PC-3 (cell line): ENCODE results near the gene TP63. TPM values are rescaled to one million over a fixed set of nuclear protein-coding genes. Genes with fewer than 3 reads are reported as not detected.

Experiments used
- ATAC-seq: fragments of 200-7000 bp; cut with Tn5 transposase; 2 replicates; pipeline ENCODE4 v1.9.1; 2020; ENCODE audit warnings: mild to moderate bottlenecking, moderate library complexity
- BruUV-seq: library from RNA; stranded (reverse); fragments of 400-500 nt; replicated peaks from 2 replicates; lab custom pipeline; 2021; lab: Mats Ljungman, UMichigan
- CTCF ChIA-PET: fragments of 300-600 bp; sonication (Branson Sonifier 250); formaldehyde crosslinking; loops from one replicate; lab custom pipeline; 2022; ENCODE audit warnings: antibody characterized with exemption; lab: Charles Lee
- POLR2A ChIA-PET: fragments of 300-600 bp; sonication (Branson Sonifier 250); formaldehyde crosslinking; loops from one replicate; lab custom pipeline; 2022; ENCODE audit warnings: antibody characterized with exemption; ENCODE audit not compliant: unreplicated experiment; lab: Charles Lee
- DNase-seq: peaks from one replicate; pipeline ENCODE4 v3.0.0-alpha.2; 2015
- H2AFZ ChIP-seq: fragments of 300-600 bp; sonication (generic); 2 replicates; pipeline ENCODE4 v1.6.0; 2016; ENCODE audit warnings: antibody characterized with exemption, low read length
- H3F3A ChIP-seq: fragments of 300-600 bp; sonication (generic); one replicate; pipeline ENCODE4 v1.6.0; 2017; ENCODE audit warnings: antibody characterized with exemption, low read length, control low read depth, mild to moderate bottlenecking; ENCODE audit not compliant: unreplicated experiment
- H3K27ac ChIP-seq: fragments of 300-600 bp; sonication (generic); 2 replicates; pipeline ENCODE4 v1.5.1; 2016; ENCODE audit warnings: mild to moderate bottlenecking, low read length
- H3K27me3 ChIP-seq: fragments of 300-600 bp; sonication (generic); 2 replicates; pipeline ENCODE4 v1.6.1; 2016; ENCODE audit warnings: low read length, mixed read lengths
- H3K36me3 ChIP-seq: fragments of 300-600 bp; sonication (generic); 2 replicates; pipeline ENCODE4 v1.6.1; 2016; ENCODE audit warnings: low read depth, mixed run types, low read length, mixed read lengths
- H3K4me1 ChIP-seq: fragments of 300-600 bp; sonication (generic); 2 replicates; pipeline ENCODE4 v1.5.1; 2016; ENCODE audit warnings: low read length; ENCODE audit not compliant: insufficient read depth
- H3K4me2 ChIP-seq: fragments of 300-600 bp; sonication (generic); 2 replicates; pipeline ENCODE4 v1.6.0; 2016; ENCODE audit warnings: low read length
- H3K4me3 ChIP-seq: fragments of 300-600 bp; sonication (generic); 2 replicates; pipeline ENCODE4 v1.5.1; 2016; ENCODE audit warnings: mild to moderate bottlenecking, low read length, mixed read lengths
- H3K79me2 ChIP-seq: fragments of 300-600 bp; sonication (generic); 2 replicates; pipeline ENCODE4 v1.6.1; 2017; ENCODE audit warnings: low read length, mixed read lengths
- H3K9ac ChIP-seq: fragments of 300-600 bp; sonication (generic); 2 replicates; pipeline ENCODE4 v1.6.0; 2016; ENCODE audit warnings: mild to moderate bottlenecking, low read length
- H3K9me2 ChIP-seq: fragments of 300-600 bp; sonication (generic); replicated peaks from 2 replicates; pipeline ENCODE4 v1.6.1; 2016; ENCODE audit warnings: mixed run types, low read length, mixed read lengths
- H3K9me3 ChIP-seq: fragments of 300-600 bp; sonication (generic); 2 replicates; pipeline ENCODE4 v1.6.1; 2016; ENCODE audit warnings: low read length, mixed read lengths
- H4K20me1 ChIP-seq: fragments of 300-600 bp; sonication (generic); 2 replicates; pipeline ENCODE4 v1.6.1; 2016; ENCODE audit warnings: low read length, mixed read lengths
- CTCF ChIP-seq: fragments of 300-600 bp; sonication (generic); conservative IDR thresholded peaks from 2 replicates; pipeline ENCODE4 v1.5.1; 2017; ENCODE audit warnings: antibody characterized with exemption, low read depth, mild to moderate bottlenecking, low read length
- EZH2 ChIP-seq: fragments of 300-600 bp; sonication (generic); IDR thresholded peaks from one replicate; pipeline ENCODE4 v1.6.1; 2017; ENCODE audit warnings: antibody characterized with exemption, mild to moderate bottlenecking, low read length; ENCODE audit not compliant: unreplicated experiment
- EZH2phosphoT487 ChIP-seq: fragments of 300-600 bp; sonication (generic); IDR thresholded peaks from 2 replicates; pipeline ENCODE4 v1.6.1; 2018; ENCODE audit warnings: mild to moderate bottlenecking, antibody characterized with exemption, low read length, borderline replicate concordance
- intact Hi-C: fragments of 100-400 bp; cut with micrococcal nuclease; formaldehyde crosslinking; loops from 2 replicates; pipeline ENCODE4 v1.9.0; 2023
- total RNA-seq: library from RNA; depleted of rRNA; stranded (reverse); fragments of >200 nt; gene quantifications from 2 replicates; pipeline ENCODE4 v1.2.3, GENCODE V29; 2014

Gene TP63
- total RNA-seq, 1 experiment from 2014 or later = 0.29 TPM

- Histone ChIP-seq H3K9me3 (no peaks in the 10 kb centered on the region), H3K4me3 (no peak overlapping the region), H3K9me2 (no peaks in the 10 kb centered on the region), H3K4me2 (no peak overlapping the region), H3F3A (no peaks in the 10 kb centered on the region), H3K79me2 (no peaks in the 10 kb centered on the region), H3K27me3 (no peaks in the 10 kb centered on the region), H3K4me1 (no peaks in the 10 kb centered on the region), H2AFZ (no peak overlapping the region), H3K27ac (no peak overlapping the region), H3K36me3 (no peaks in the 10 kb centered on the region), H4K20me1 (no peaks in the 10 kb centered on the region), H3K9ac (no peak overlapping the region)
- intact Hi-C loops = no loop called here
- TF ChIP-seq EZH2phosphoT487 (no peak), EZH2 (no peak), CTCF (no peak)
- no TSS peak for BruUV-seq
- no peak for ATAC-seq
- DNase-seq = no peak
- CTCF ChIA-PET = no interaction called here
- POLR2A ChIA-PET = no interaction called here
These were observed 32.5 kb upstream of the TP63 start for GRCh38 chr3:189598530-189599225.

- TF ChIP-seq EZH2 (no peak), CTCF (no peak), EZH2phosphoT487 (no peak)
These were observed 28.7 kb upstream of the TP63 start for GRCh38 chr3:189602471-189602870.

GRCh38 chr3:189605717-189606116 is 25.5 kb upstream of the TP63 start:
- Histone ChIP-seq H3K27me3 (no peaks in the 10 kb centered on the region), H3K27ac (no peak overlapping the region), H3K36me3 (no peaks in the 10 kb centered on the region), H3K4me3 (no peak overlapping the region), H3K4me1 (no peaks in the 10 kb centered on the region), H3F3A (no peaks in the 10 kb centered on the region), H4K20me1 (no peaks in the 10 kb centered on the region), H3K9ac (no peak overlapping the region), H3K79me2 (no peaks in the 10 kb centered on the region), H2AFZ (no peak overlapping the region), H3K9me2 (no peaks in the 10 kb centered on the region), H3K4me2 (no peak overlapping the region), H3K9me3 (no peaks in the 10 kb centered on the region)
- TF ChIP-seq EZH2 (no peak), EZH2phosphoT487 (no peak), CTCF (no peak)
- ChIA-PET POLR2A (no interaction called here), CTCF (no interaction called here)
- ATAC-seq (no peak), DNase-seq (no peak)
- intact Hi-C loops = no loop called here
- no TSS peak for BruUV-seq

More at GRCh38 chr3:189602471-189602870, 28.7 kb upstream of the TP63 start:
- intact Hi-C loops = no loop called here
- no peaks in the 10 kb centered on the region for H3K27me3 ChIP-seq
- no peak overlapping the region for H3K27ac ChIP-seq
- DNase-seq = no peak
- no peak overlapping the region for H2AFZ ChIP-seq
- H3K9me2 ChIP-seq = no peaks in the 10 kb centered on the region
- no peak overlapping the region for H3K4me3 ChIP-seq
- H3K79me2 ChIP-seq = no peaks in the 10 kb centered on the region
- H3F3A ChIP-seq = no peaks in the 10 kb centered on the region
- H3K9me3 ChIP-seq = no peaks in the 10 kb centered on the region
- H3K4me1 ChIP-seq = no peaks in the 10 kb centered on the region
- H3K4me2 ChIP-seq = no peak overlapping the region
- no peak for ATAC-seq
- ChIA-PET POLR2A (no interaction called here), CTCF (no interaction called here)
- no peaks in the 10 kb centered on the region for H4K20me1 ChIP-seq
- BruUV-seq = no TSS peak
- H3K9ac ChIP-seq = no peak overlapping the region
- no peaks in the 10 kb centered on the region for H3K36me3 ChIP-seq
